GM18907 (cell line): ENCODE data around the gene MACROD2.
"Not testable (repeated sequence)": the region's sequence is repeated elsewhere in the genome, so short reads cannot be mapped to it uniquely, and the experiment has no call there.

ENCODE experiments used
- ATAC-seq: cut with Tn5 transposase; IDR thresholded peaks from one replicate; pipeline ENCODE4 v1.9.1; 2021; ENCODE audit warnings: mild to moderate bottlenecking, moderate library complexity; ENCODE audit not compliant: unreplicated experiment

MACROD2 gene

GRCh38 chr20:15802020-15802419, 1806.7 kb downstream of the MACROD2 start:
- no peak for ATAC-seq

- ATAC-seq = no peak
Measured at GRCh38 chr20:15805154-15805553, 1809.8 kb downstream of the MACROD2 start.

- ATAC-seq = no peak
Measured at GRCh38 chr20:15806105-15806504, 1810.8 kb downstream of the MACROD2 start.

- ATAC-seq = no peak
Measured at GRCh38 chr20:15807271-15807670, 1812.0 kb downstream of the MACROD2 start.

- not testable (repeated sequence) for ATAC-seq
Measured at GRCh38 chr20:15807771-15808170, 1812.5 kb downstream of the MACROD2 start.

- ATAC-seq = no peak
Measured at GRCh38 chr20:15811951-15812350, 1816.6 kb downstream of the MACROD2 start.

- no peak for ATAC-seq
Measured at GRCh38 chr20:15812696-15813095, 1817.4 kb downstream of the MACROD2 start.

GRCh38 chr20:15814360-15814759, 1819.0 kb downstream of the MACROD2 start:
- no peak for ATAC-seq

- no peak for ATAC-seq
Measured at GRCh38 chr20:15814911-15815310, 1819.6 kb downstream of the MACROD2 start.

GRCh38 chr20:15817351-15817750, 1822.0 kb downstream of the MACROD2 start:
- no peak for ATAC-seq

GRCh38 chr20:15818651-15819071, 1823.3 kb downstream of the MACROD2 start:
- no peak for ATAC-seq

- ATAC-seq = no peak
Measured at GRCh38 chr20:15823718-15824117, 1828.4 kb downstream of the MACROD2 start.

- no peak for ATAC-seq
Measured at GRCh38 chr20:15827628-15828027, 1832.3 kb downstream of the MACROD2 start.

- no peak for ATAC-seq
Measured at GRCh38 chr20:15831201-15831600, 1835.9 kb downstream of the MACROD2 start.

- ATAC-seq = no peak
Measured at GRCh38 chr20:15832512-15832911, 1837.2 kb downstream of the MACROD2 start.

- no peak for ATAC-seq
Measured at GRCh38 chr20:15834857-15835256, 1839.5 kb downstream of the MACROD2 start.

- no peak for ATAC-seq
Measured at GRCh38 chr20:15835811-15836210, 1840.5 kb downstream of the MACROD2 start.

GRCh38 chr20:15836634-15837033, 1841.3 kb downstream of the MACROD2 start:
- no peak for ATAC-seq

- ATAC-seq = no peak
Measured at GRCh38 chr20:15837563-15837962, 1842.2 kb downstream of the MACROD2 start.

GRCh38 chr20:15838466-15838865, 1843.2 kb downstream of the MACROD2 start:
- ATAC-seq = no peak

- no peak for ATAC-seq
Measured at GRCh38 chr20:15840636-15841301, 1845.5 kb downstream of the MACROD2 start.

- no peak for ATAC-seq
Measured at GRCh38 chr20:15842872-15843271, 1847.6 kb downstream of the MACROD2 start.

- no peak for ATAC-seq
Measured at GRCh38 chr20:15843777-15844176, 1848.5 kb downstream of the MACROD2 start.
